H9 (cell line): ENCODE results near the gene PLGRKT. TPM values are rescaled to one million over a fixed set of nuclear protein-coding genes. Genes with fewer than 3 reads are reported as not detected.
"Not testable (repeated sequence)": the region's sequence is repeated elsewhere in the genome, so short reads cannot be mapped to it uniquely, and the experiment has no call there.

Source experiments
- DNase-seq: peaks from one replicate; pipeline ENCODE4 v3.0.0-alpha.2; 2017
- H2AFZ ChIP-seq: one replicate; pipeline ENCODE4 v1.6.1; 2013; ENCODE audit warnings: mild to moderate bottlenecking, low read length, control low read depth, moderate library complexity
- H2AK5ac ChIP-seq: 2 replicates; pipeline ENCODE4 v1.6.1; 2013; ENCODE audit warnings: low read length, control low read depth, mixed read lengths; ENCODE audit not compliant: insufficient read length
- H2BK120ac ChIP-seq: one replicate; pipeline ENCODE4 v1.6.1; 2013; ENCODE audit warnings: low read depth, mild to moderate bottlenecking, low read length, control low read depth, inconsistent platforms; ENCODE audit not compliant: poor library complexity, severe bottlenecking
- H2BK12ac ChIP-seq: 2 replicates; pipeline ENCODE4 v1.6.1; 2013; ENCODE audit warnings: low read length, control low read depth, mixed read lengths, low read depth; ENCODE audit not compliant: insufficient read length
- H2BK15ac ChIP-seq: 2 replicates; pipeline ENCODE4 v1.6.1; 2013; ENCODE audit warnings: low read depth, low read length, control low read depth
- H2BK20ac ChIP-seq: one replicate; pipeline ENCODE4 v1.6.1; 2013; ENCODE audit warnings: low read depth, mild to moderate bottlenecking, low read length, control low read depth, inconsistent platforms; ENCODE audit not compliant: poor library complexity, severe bottlenecking
- H2BK5ac ChIP-seq: 2 replicates; pipeline ENCODE4 v1.6.1; 2013; ENCODE audit warnings: low read length, control low read depth, mixed read lengths; ENCODE audit not compliant: insufficient read length
- H3K14ac ChIP-seq: 2 replicates; pipeline ENCODE4 v1.6.1; 2013; ENCODE audit warnings: low read length, control low read depth; ENCODE audit not compliant: insufficient read depth
- H3K18ac ChIP-seq: 2 replicates; pipeline ENCODE4 v1.6.1; 2013; ENCODE audit warnings: low read depth, mild to moderate bottlenecking, mixed read lengths, low read length, control low read depth; ENCODE audit not compliant: insufficient read length
- H3K23ac ChIP-seq: 2 replicates; pipeline ENCODE4 v1.6.1; 2013; ENCODE audit warnings: low read length, control low read depth, mixed read lengths, low read depth; ENCODE audit not compliant: insufficient read length
- H3K23me2 ChIP-seq: 2 replicates; pipeline ENCODE4 v1.6.1; 2013; ENCODE audit warnings: low read depth, mild to moderate bottlenecking, mixed read lengths, low read length, control low read depth; ENCODE audit not compliant: insufficient read length, poor library complexity, severe bottlenecking
- H3K27ac ChIP-seq: 2 replicates; pipeline ENCODE4 v1.5.1; 2013; ENCODE audit warnings: low read length, control low read depth, mixed read lengths, low read depth; ENCODE audit not compliant: insufficient read length
- H3K27me3 ChIP-seq: 2 replicates; pipeline ENCODE4 v1.6.1; 2013; ENCODE audit warnings: low read length, control low read depth, inconsistent platforms; ENCODE audit not compliant: insufficient read depth
- H3K4ac ChIP-seq: 2 replicates; pipeline ENCODE4 v1.6.1; 2013; ENCODE audit warnings: low read depth, mild to moderate bottlenecking, control low read depth, inconsistent platforms, low read length, moderate library complexity
- H3K4me1 ChIP-seq: 2 replicates; pipeline ENCODE4 v1.6.1; 2013; ENCODE audit warnings: low read length, control low read depth, inconsistent platforms; ENCODE audit not compliant: insufficient read depth
- H3K4me2 ChIP-seq: 2 replicates; pipeline ENCODE4 v1.6.1; 2013; ENCODE audit warnings: low read length, control low read depth, mixed read lengths; ENCODE audit not compliant: insufficient read length, insufficient read depth
- H3K56ac ChIP-seq: 2 replicates; pipeline ENCODE4 v1.6.1; 2013; ENCODE audit warnings: low read depth, mild to moderate bottlenecking, mixed read lengths, low read length, control low read depth; ENCODE audit not compliant: insufficient read length
- H3K79me1 ChIP-seq: 2 replicates; pipeline ENCODE4 v1.6.1; 2013; ENCODE audit warnings: low read depth, mild to moderate bottlenecking, moderate library complexity, low read length, control low read depth, inconsistent platforms; ENCODE audit not compliant: insufficient read depth, poor library complexity, severe bottlenecking
- H3K79me2 ChIP-seq: 2 replicates; pipeline ENCODE4 v1.6.1; 2013; ENCODE audit warnings: low read length, control low read depth, inconsistent platforms; ENCODE audit not compliant: insufficient read depth
- H3K9ac ChIP-seq: 2 replicates; pipeline ENCODE4 v1.6.1; 2013; ENCODE audit warnings: low read length, control low read depth, mixed read lengths; ENCODE audit not compliant: insufficient read length; ENCODE audit errors: extremely low read depth
- H3K9me3 ChIP-seq: one replicate; pipeline ENCODE4 v1.6.1; 2013; ENCODE audit warnings: low read depth, low read length, inconsistent platforms; ENCODE audit not compliant: control insufficient read depth
- H3T11ph ChIP-seq: one replicate; pipeline ENCODE4 v1.6.1; 2013; ENCODE audit warnings: mild to moderate bottlenecking, low read length, control low read depth, inconsistent platforms
- H4K20me1 ChIP-seq: one replicate; pipeline ENCODE4 v1.6.1; 2013; ENCODE audit not compliant: control insufficient read depth, insufficient read length, insufficient read depth
- H4K5ac ChIP-seq: 2 replicates; pipeline ENCODE4 v1.6.1; 2013; ENCODE audit warnings: low read depth, mild to moderate bottlenecking, mixed read lengths, low read length, control low read depth; ENCODE audit not compliant: insufficient read length
- H4K8ac ChIP-seq: replicated peaks from 2 replicates; pipeline ENCODE4 v1.6.1; 2013; ENCODE audit warnings: low read length, control low read depth, mixed read lengths, low read depth; ENCODE audit not compliant: insufficient read length
- H4K91ac ChIP-seq: 2 replicates; pipeline ENCODE4 v1.6.1; 2013; ENCODE audit warnings: low read depth, mild to moderate bottlenecking, moderate library complexity, mixed read lengths, low read length, control low read depth; ENCODE audit not compliant: insufficient read length
- H3K27ac Mint-ChIP-seq, 3 experiments: 2 replicates in 2 of 3; 3 replicates in 1 of 3; pipeline ENCODE4 v1.8.0; 2020 to 2021; ENCODE audit warnings: mixed read lengths in 3 of 3, mild to moderate bottlenecking in 1 of 3, moderate library complexity in 1 of 3
- H3K27me3 Mint-ChIP-seq: 2 replicates; pipeline ENCODE4 v1.8.0; 2021; ENCODE audit warnings: low read depth, mild to moderate bottlenecking, moderate library complexity, mixed read lengths
- H3K36me3 Mint-ChIP-seq, 3 experiments: 2 replicates in 2 of 3; 3 replicates in 1 of 3; pipeline ENCODE4 v1.8.0; 2020 to 2021; ENCODE audit warnings: low read depth in 3 of 3, mixed read lengths in 3 of 3; ENCODE audit not compliant: insufficient read depth in 1 of 3
- H3K4me1 Mint-ChIP-seq, 2 experiments: 2 replicates each; pipeline ENCODE4 v1.8.0; 2020; ENCODE audit warnings: mixed read lengths in 2 of 2
- H3K4me3 Mint-ChIP-seq, 2 experiments: 2 replicates in 1 of 2; 3 replicates in 1 of 2; pipeline ENCODE4 v1.8.0; 2020 to 2021; ENCODE audit warnings: mild to moderate bottlenecking in 2 of 2, mixed read lengths in 2 of 2, moderate library complexity in 1 of 2
- H3K9me3 Mint-ChIP-seq, 2 experiments: 2 replicates in 1 of 2; 3 replicates in 1 of 2; pipeline ENCODE4 v1.8.0; 2020; ENCODE audit warnings: mild to moderate bottlenecking in 2 of 2, mixed read lengths in 2 of 2, moderate library complexity in 1 of 2
- CTCF ChIP-seq: fragments of 200-600 bp; sonication (generic); conservative IDR thresholded peaks from 3 replicates; pipeline ENCODE4 v1.8.0; 2021; ENCODE audit warnings: antibody characterized with exemption, mild to moderate bottlenecking
- WGBS: extraction: QIAGEN DNeasy Blood & Tissue Kit; methylation state at CpG from one replicate; pipeline ENCODE4 v1.1.7; 2013; ENCODE audit warnings: missing lambda C conversion rate, low lambda C conversion rate, mixed read lengths; ENCODE audit not compliant: insufficient read length; ENCODE audit errors: extremely low coverage; 5-methylcytosine and 5-hydroxymethylcytosine counted together
- total RNA-seq: library from RNA; stranded (reverse); gene quantifications from 2 replicates; pipeline ENCODE4 v1.2.1, GENCODE V29; 2021

PLGRKT gene
- total RNA-seq, 1 experiment from 2014 or later, result 19.6 TPM

GRCh38 chr9:5395428-5395827 lies 42.3 kb downstream of the PLGRKT start:
- no peak overlapping the region for H3K9ac ChIP-seq
- H2AFZ ChIP-seq, result no peak overlapping the region
- H2BK5ac ChIP-seq, result no peak overlapping the region
- H4K8ac ChIP-seq, result no peak overlapping the region
- no peak overlapping the region for H2BK120ac ChIP-seq
- no peak overlapping the region for H3K27ac ChIP-seq
- Mint-ChIP-seq H3K27me3 (no peaks in the 10 kb centered on the region), H3K4me3 (no peak overlapping the region), H3K36me3 (no peaks in the 10 kb centered on the region), H3K4me1 (no peaks in the 10 kb centered on the region), H3K9me3 (no peaks in the 10 kb centered on the region), H3K27ac (no peak overlapping the region)
- no peak overlapping the region for H3K4ac ChIP-seq
- no peak for TF ChIP-seq CTCF
- H2BK20ac ChIP-seq, result no peak overlapping the region
- H2BK12ac ChIP-seq, result no peak overlapping the region
- H3K14ac ChIP-seq, result no peak overlapping the region
- no peak overlapping the region for H3K18ac ChIP-seq
- no peaks in the 10 kb centered on the region for H3K4me1 ChIP-seq
- H3K9me3 ChIP-seq, result no peaks in the 10 kb centered on the region
- no peaks in the 10 kb centered on the region for H3K79me1 ChIP-seq
- H4K5ac ChIP-seq, result no peak overlapping the region
- H3K27me3 ChIP-seq, result no peaks in the 10 kb centered on the region
- H3K23me2 ChIP-seq, result no peaks in the 10 kb centered on the region
- H4K20me1 ChIP-seq, result no peaks in the 10 kb centered on the region
- H2AK5ac ChIP-seq, result no peak overlapping the region
- no peak for DNase-seq
- H3K4me2 ChIP-seq, result no peak overlapping the region
- H3T11ph ChIP-seq, result no peak overlapping the region
- H3K56ac ChIP-seq, result no peak overlapping the region
- no peak overlapping the region for H2BK15ac ChIP-seq
- no peak overlapping the region for H4K91ac ChIP-seq
- no peak overlapping the region for H3K23ac ChIP-seq
- no peaks in the 10 kb centered on the region for H3K79me2 ChIP-seq

GRCh38 chr9:5393976-5394375 lies 43.7 kb downstream of the PLGRKT start:
- not testable (repeated sequence) for H2BK12ac ChIP-seq, H2BK5ac ChIP-seq, H3K9ac ChIP-seq, DNase-seq, H3K9me3 ChIP-seq, H3T11ph ChIP-seq, H3K27ac Mint-ChIP-seq, H2BK20ac ChIP-seq, H3K4me3 Mint-ChIP-seq, H2BK15ac ChIP-seq, H3K36me3 Mint-ChIP-seq, H4K8ac ChIP-seq, H3K79me2 ChIP-seq, H3K18ac ChIP-seq, H4K91ac ChIP-seq, H3K4me2 ChIP-seq, H4K5ac ChIP-seq, H3K23ac ChIP-seq, H3K4ac ChIP-seq, H3K27me3 ChIP-seq, H3K4me1 Mint-ChIP-seq, H3K23me2 ChIP-seq, H2BK120ac ChIP-seq, H3K14ac ChIP-seq, H3K79me1 ChIP-seq, H2AK5ac ChIP-seq, H2AFZ ChIP-seq, H3K27ac ChIP-seq, H3K9me3 Mint-ChIP-seq, H4K20me1 ChIP-seq, H3K4me1 ChIP-seq, H3K27me3 Mint-ChIP-seq, H3K56ac ChIP-seq
- whole genome bisulfite sequencing, result no CpG with 5 or more reads among the region's 2 CpGs
